Nasal cavity respiratory epithelium epithelial cell of viscerocranial mucosa (primary cell): ENCODE measurements around the gene GPER1. TPM values are rescaled to one million over a fixed set of nuclear protein-coding genes. Genes with fewer than 3 reads are reported as not detected.

Source experiments
- total RNA-seq: library from RNA; depleted of rRNA; stranded (reverse); fragments of >200 nt; gene quantifications from 2 replicates; pipeline ENCODE4 v1.2.3, GENCODE V29; 2014

Gene GPER1
- under 0.01 and 0.21 TPM in 2 replicates for total RNA-seq

GRCh38 chr7:1087952-1088920, at the start of gene GPER1:
Gene GPER1, plus strand, starts transcription at chr7:1088113. Its CDS starts 3,616 bp downstream, at chr7:1091729.

GRCh38 chr7:1044189-1045068, 43.5 kb upstream of the GPER1 start, which contains the start of gene GPR146:
Gene GPR146, plus strand, starts transcription at chr7:1044546. Its CDS starts 12,970 bp downstream, at chr7:1057516.

Other genes starting within 250 kb of the GPER1 start
- 36.4 and 44.1 TPM in 2 replicates for gene GET4, start 211.6 kb upstream of the GPER1 start, total RNA-seq
- gene ADAP1, start 133.4 kb upstream of the GPER1 start, total RNA-seq, result 9.9 and 43.6 TPM in 2 replicates
- 15.7 and 25.7 TPM in 2 replicates for gene COX19, start 112.6 kb upstream of the GPER1 start, total RNA-seq
- 0.21 and 0.34 TPM in 2 replicates for gene CYP2W1, start 104.9 kb upstream of the GPER1 start, total RNA-seq
- gene GPR146, start 43.6 kb upstream of the GPER1 start, total RNA-seq, result 0.68 and 1.2 TPM in 2 replicates
- gene ZFAND2A, start 72.1 kb downstream of the GPER1 start, total RNA-seq, result 27.8 and 62.2 TPM in 2 replicates
- not detected in 2 replicates for gene UNCX, start 144.8 kb downstream of the GPER1 start, total RNA-seq